Activated CD4-positive, alpha-beta T cell treated with anti-CD3 and anti-CD28 coated beads, Interleukin-2, amount 10 ng/mL, durations not matched to agents 24 days and 14 days (primary cell): Measurements from ENCODE around the gene SEC14L5. TPM values are rescaled to one million over a fixed set of nuclear protein-coding genes. Genes with fewer than 3 reads are reported as not detected.
"Not testable (repeated sequence)": the region's sequence is repeated elsewhere in the genome, so short reads cannot be mapped to it uniquely, and the experiment has no call there.

Experiments used
- DNase-seq: peaks from one replicate; pipeline ENCODE4 v3.0.0; 2022
- H3K27ac Mint-ChIP-seq: one replicate; pipeline ENCODE4 v1.8.0; 2022; ENCODE audit warnings: mild to moderate bottlenecking, mixed read lengths
- H3K27me3 Mint-ChIP-seq: one replicate; pipeline ENCODE4 v1.8.0; 2022; ENCODE audit warnings: mixed read lengths
- H3K36me3 Mint-ChIP-seq: one replicate; pipeline ENCODE4 v1.8.0; 2022; ENCODE audit warnings: low read depth, mild to moderate bottlenecking, mixed read lengths
- H3K4me1 Mint-ChIP-seq: one replicate; pipeline ENCODE4 v1.8.0; 2021; ENCODE audit warnings: mixed read lengths
- H3K4me3 Mint-ChIP-seq: one replicate; pipeline ENCODE4 v1.8.0; 2022; ENCODE audit warnings: mild to moderate bottlenecking, moderate library complexity, mixed read lengths
- H3K9me3 Mint-ChIP-seq: one replicate; pipeline ENCODE4 v1.8.0; 2021; ENCODE audit warnings: mixed read lengths
- intact Hi-C: fragments of 100-400 bp; cut with micrococcal nuclease; formaldehyde crosslinking; loops from one replicate; pipeline ENCODE4 v1.15.1; 2023
- total RNA-seq: library from RNA; stranded (reverse); gene quantifications from 2 replicates; pipeline ENCODE4 v1.2.3, GENCODE V29; 2022

The SEC14L5 gene
- total RNA-seq, 1 donor from 2014 or later, result not detected

- no peak overlapping the region for H3K4me3 Mint-ChIP-seq
- no peak overlapping the region for H3K27ac Mint-ChIP-seq
- intact Hi-C loops, result no loop called here
- no peaks in the 10 kb centered on the region for H3K36me3 Mint-ChIP-seq
- no peak for DNase-seq
- H3K27me3 Mint-ChIP-seq, result no peaks in the 10 kb centered on the region
- H3K4me1 Mint-ChIP-seq, result no peaks in the 10 kb centered on the region
- H3K9me3 Mint-ChIP-seq, result peaks cover 6% of the 10 kb centered on the region
Observed at GRCh38 chr16:4923853-4924252, 34.3 kb upstream of the SEC14L5 start.

- peaks cover 6% of the 10 kb centered on the region for H3K9me3 Mint-ChIP-seq
- H3K27me3 Mint-ChIP-seq, result no peaks in the 10 kb centered on the region
- intact Hi-C loops, result no loop called here
- H3K4me3 Mint-ChIP-seq, result no peak overlapping the region
- H3K36me3 Mint-ChIP-seq, result no peaks in the 10 kb centered on the region
- no peak for DNase-seq
- H3K27ac Mint-ChIP-seq, result no peak overlapping the region
- no peaks in the 10 kb centered on the region for H3K4me1 Mint-ChIP-seq
Observed at GRCh38 chr16:4924593-4925292, 33.4 kb upstream of the SEC14L5 start.

DNA sequence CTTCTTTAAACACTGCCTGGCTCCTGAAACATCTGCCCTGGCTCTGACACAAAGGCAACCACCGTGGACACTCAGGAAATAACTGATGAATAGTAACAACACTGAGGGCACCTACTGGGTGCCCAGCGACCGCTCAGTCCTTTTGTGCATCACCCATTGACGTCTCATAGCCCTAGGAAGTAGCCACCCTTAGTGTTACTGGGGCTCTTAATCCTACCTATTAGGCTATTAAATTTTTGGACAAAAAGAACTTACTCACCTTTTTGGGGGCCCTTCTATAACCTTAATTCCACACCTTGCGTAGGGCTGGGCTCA, 32.9 kb upstream of the SEC14L5 start:
- no peak overlapping the region for H3K27ac Mint-ChIP-seq
- intact Hi-C loops, result no loop called here
- H3K9me3 Mint-ChIP-seq, result peaks cover 6% of the 10 kb centered on the region

DNA sequence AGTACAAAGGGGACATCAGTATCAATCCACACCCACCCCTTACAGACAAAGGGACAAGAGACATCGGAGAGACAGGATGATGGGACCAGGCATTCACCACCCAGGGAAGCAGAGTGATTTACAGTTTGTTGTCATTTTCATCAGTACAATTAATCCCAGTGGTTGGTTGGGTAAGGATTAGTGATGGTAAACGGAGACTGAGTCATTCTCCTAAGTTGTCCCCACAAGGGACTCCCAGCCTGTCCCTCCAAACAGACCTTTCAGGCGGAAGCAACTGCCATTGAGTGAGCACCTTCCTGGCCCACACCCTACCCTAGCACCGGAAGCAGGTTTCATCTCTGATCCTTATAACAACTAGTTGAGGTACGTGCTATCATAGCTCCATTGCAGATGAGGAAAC, 32.3 kb upstream of the SEC14L5 start:
- DNase-seq, result no peak
- Mint-ChIP-seq H3K27me3 (no peaks in the 10 kb centered on the region), H3K36me3 (no peaks in the 10 kb centered on the region), H3K27ac (no peak overlapping the region), H3K4me3 (no peak overlapping the region), H3K4me1 (no peaks in the 10 kb centered on the region), H3K9me3 (peaks cover 6% of the 10 kb centered on the region)
- intact Hi-C loops, result no loop called here

More for the DNA sequence above, 32.9 kb upstream of the SEC14L5 start:
- no peaks in the 10 kb centered on the region for H3K36me3 Mint-ChIP-seq
- H3K4me1 Mint-ChIP-seq, result no peaks in the 10 kb centered on the region
- no peaks in the 10 kb centered on the region for H3K27me3 Mint-ChIP-seq
- H3K4me3 Mint-ChIP-seq, result no peak overlapping the region
- no peak for DNase-seq

DNA sequence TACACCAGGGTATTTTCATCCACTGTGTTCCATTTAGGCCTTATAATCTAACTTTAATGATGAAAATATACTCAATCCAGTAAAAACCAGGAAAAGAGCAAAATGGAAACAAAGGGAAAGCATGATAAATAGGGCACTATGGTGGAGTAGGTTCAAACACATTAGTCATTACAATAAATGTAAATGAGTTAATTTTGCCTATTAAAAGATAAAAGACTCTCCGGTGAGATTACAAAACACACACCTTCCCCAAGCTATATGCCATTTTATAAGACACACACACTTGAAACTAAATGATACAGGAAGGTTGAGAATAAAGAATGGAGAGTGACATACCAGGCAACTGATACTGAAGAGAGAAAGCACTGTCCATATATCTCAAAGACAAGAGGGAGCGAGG, 31.2 kb upstream of the SEC14L5 start:
- H3K4me1 Mint-ChIP-seq, result no peaks in the 10 kb centered on the region
- DNase-seq, result no peak
- H3K36me3 Mint-ChIP-seq, result no peaks in the 10 kb centered on the region
- no peak overlapping the region for H3K27ac Mint-ChIP-seq
- no peak overlapping the region for H3K4me3 Mint-ChIP-seq
- intact Hi-C loops, result no loop called here
- peaks cover 6% of the 10 kb centered on the region for H3K9me3 Mint-ChIP-seq
- H3K27me3 Mint-ChIP-seq, result no peaks in the 10 kb centered on the region

- Mint-ChIP-seq H3K27me3 (no peaks in the 10 kb centered on the region), H3K27ac (no peak overlapping the region), H3K4me3 (no peak overlapping the region), H3K9me3 (peaks cover 6% of the 10 kb centered on the region), H3K4me1 (no peaks in the 10 kb centered on the region), H3K36me3 (no peaks in the 10 kb centered on the region)
- no peak for DNase-seq
- intact Hi-C loops, result no loop called here
Observed at GRCh38 chr16:4927661-4928060, 30.5 kb upstream of the SEC14L5 start.

DNA sequence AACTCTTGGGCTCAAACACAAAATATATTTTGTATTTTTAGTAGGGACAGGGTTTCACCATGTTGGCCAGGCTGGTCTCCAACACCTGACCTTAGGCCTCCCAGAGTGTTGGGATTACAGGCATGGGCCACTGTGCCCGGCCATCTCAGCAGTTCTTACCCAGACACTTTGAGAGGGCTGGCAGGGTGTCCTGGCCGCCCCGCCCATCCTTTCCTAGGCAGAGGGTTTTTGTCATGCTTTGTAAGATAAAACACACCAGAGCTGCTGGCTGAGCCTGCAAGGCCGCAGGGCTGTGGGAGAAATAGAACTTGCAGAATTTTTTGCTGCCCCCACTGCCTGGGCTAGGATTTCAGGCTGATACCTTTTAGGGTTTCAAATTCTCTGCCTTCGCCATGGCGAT, 29.9 kb upstream of the SEC14L5 start:
- intact Hi-C loops, result no loop called here
- H3K4me3 Mint-ChIP-seq, result no peak overlapping the region

DNA sequence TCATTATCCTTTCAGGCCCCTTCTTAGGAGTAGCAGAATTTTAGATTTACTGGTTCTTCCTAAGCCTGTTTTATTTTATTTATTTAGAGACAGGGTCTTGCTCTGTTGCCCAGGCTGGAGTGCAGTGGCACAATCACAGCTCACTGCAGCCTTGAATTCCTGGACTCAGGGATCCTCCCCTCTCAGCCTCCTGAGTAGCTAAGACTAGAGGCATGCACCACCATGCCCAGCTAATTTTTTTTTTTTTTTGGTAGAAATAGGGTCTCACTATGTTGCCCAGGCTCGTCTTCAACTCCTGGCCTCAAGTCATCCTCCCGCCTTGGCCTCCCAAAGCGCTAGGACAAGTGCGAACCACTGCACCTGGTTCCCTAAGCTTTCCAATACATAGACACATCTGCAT, 28.5 kb upstream of the SEC14L5 start:
- H3K9me3 Mint-ChIP-seq, H3K4me1 Mint-ChIP-seq, H3K4me3 Mint-ChIP-seq, H3K27me3 Mint-ChIP-seq, intact Hi-C loops, H3K36me3 Mint-ChIP-seq, H3K27ac Mint-ChIP-seq, DNase-seq: not testable (repeated sequence)

More for the DNA sequence above, 29.9 kb upstream of the SEC14L5 start:
- no peak for DNase-seq
- no peaks in the 10 kb centered on the region for H3K36me3 Mint-ChIP-seq
- H3K4me1 Mint-ChIP-seq, result no peaks in the 10 kb centered on the region
- no peak overlapping the region for H3K27ac Mint-ChIP-seq
- H3K27me3 Mint-ChIP-seq, result no peaks in the 10 kb centered on the region
- H3K9me3 Mint-ChIP-seq, result peaks cover 6% of the 10 kb centered on the region

GRCh38 chr16:4931381-4931780, 26.7 kb upstream of the SEC14L5 start:
- Mint-ChIP-seq H3K27ac (no peak overlapping the region), H3K9me3 (peaks cover 6% of the 10 kb centered on the region), H3K36me3 (no peaks in the 10 kb centered on the region), H3K4me1 (no peaks in the 10 kb centered on the region), H3K27me3 (peaks cover 10% of the 10 kb centered on the region), H3K4me3 (no peak overlapping the region)
- intact Hi-C loops, result no loop called here
- DNase-seq, result no peak

- Mint-ChIP-seq H3K27ac (no peak overlapping the region), H3K4me1 (no peaks in the 10 kb centered on the region), H3K4me3 (no peak overlapping the region)
Observed at GRCh38 chr16:4933433-4933832, 24.7 kb upstream of the SEC14L5 start.

DNA sequence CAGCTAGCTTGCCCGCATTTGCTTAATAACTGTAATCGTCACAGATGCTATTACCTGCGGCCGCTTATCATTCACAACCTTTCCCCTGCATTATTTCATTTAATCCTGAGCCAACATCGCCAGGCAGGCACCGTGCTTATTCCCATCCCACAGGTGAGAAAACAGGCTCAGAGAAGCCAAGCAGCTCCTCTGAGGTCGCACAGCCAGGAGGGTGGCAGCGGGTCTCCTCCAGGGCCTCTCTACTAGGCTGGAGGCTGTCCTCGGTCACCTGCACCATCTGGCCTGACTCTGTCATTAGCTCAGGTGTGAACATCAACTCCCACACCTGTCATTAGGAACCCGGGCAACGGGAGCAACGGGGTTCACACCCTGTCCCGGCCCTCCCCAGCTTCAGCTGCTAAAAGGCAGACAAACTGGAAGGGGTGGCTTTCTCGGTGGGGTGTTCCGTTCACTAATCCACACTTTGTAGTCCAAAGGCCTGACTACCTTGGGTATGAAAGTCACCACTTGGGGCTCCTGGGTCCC, 24.2 kb upstream of the SEC14L5 start:
- Mint-ChIP-seq H3K27me3 (peaks cover 27% of the 10 kb centered on the region), H3K9me3 (no peaks in the 10 kb centered on the region), H3K27ac (no peak overlapping the region), H3K4me3 (no peak overlapping the region), H3K36me3 (no peaks in the 10 kb centered on the region), H3K4me1 (no peaks in the 10 kb centered on the region)
- no peak for DNase-seq
- intact Hi-C loops, result no loop called here

More at GRCh38 chr16:4933433-4933832, 24.7 kb upstream of the SEC14L5 start:
- no peaks in the 10 kb centered on the region for H3K36me3 Mint-ChIP-seq
- DNase-seq, result no peak
- H3K9me3 Mint-ChIP-seq, result no peaks in the 10 kb centered on the region
- intact Hi-C loops, result no loop called here
- peaks cover 23% of the 10 kb centered on the region for H3K27me3 Mint-ChIP-seq

DNA sequence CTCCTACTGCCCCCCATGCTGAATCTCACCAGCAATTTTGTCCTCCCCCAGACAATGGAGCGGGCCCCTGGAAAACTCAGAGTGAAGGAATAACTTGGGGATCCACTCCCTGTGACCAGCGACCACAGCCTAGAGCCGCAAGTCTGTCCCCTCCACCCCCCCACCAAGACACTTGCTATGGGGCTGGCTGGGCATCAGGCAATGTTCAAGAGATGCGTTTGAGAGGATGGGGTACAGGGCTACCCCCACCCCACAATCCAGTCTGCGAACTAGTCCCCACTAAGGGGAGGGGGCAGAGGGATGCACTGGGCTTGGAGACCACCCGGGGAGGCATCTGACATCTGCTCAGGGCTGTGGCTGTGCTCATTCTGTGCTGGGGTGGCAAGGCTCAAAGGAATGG, 23.5 kb upstream of the SEC14L5 start:
- no peak for DNase-seq
- Mint-ChIP-seq H3K27me3 (peaks cover 27% of the 10 kb centered on the region), H3K36me3 (no peaks in the 10 kb centered on the region), H3K4me1 (no peaks in the 10 kb centered on the region), H3K4me3 (no peak overlapping the region), H3K27ac (no peak overlapping the region), H3K9me3 (no peaks in the 10 kb centered on the region)
- intact Hi-C loops, result no loop called here

- intact Hi-C loops, result no loop called here
- no peak for DNase-seq
- Mint-ChIP-seq H3K9me3 (no peaks in the 10 kb centered on the region), H3K27me3 (peaks cover 27% of the 10 kb centered on the region), H3K4me3 (peak overlapping the region; percentile 8), H3K36me3 (no peaks in the 10 kb centered on the region), H3K4me1 (no peaks in the 10 kb centered on the region), H3K27ac (no peak overlapping the region)
Observed at GRCh38 chr16:4935241-4935855, 22.8 kb upstream of the SEC14L5 start.

GRCh38 chr16:4936181-4936990, 21.7 kb upstream of the SEC14L5 start:
- Mint-ChIP-seq H3K9me3 (no peaks in the 10 kb centered on the region), H3K27me3 (peaks cover 27% of the 10 kb centered on the region), H3K4me3 (peak overlapping the region; percentile 67), H3K36me3 (no peaks in the 10 kb centered on the region), H3K27ac (no peak overlapping the region), H3K4me1 (no peaks in the 10 kb centered on the region)
- DNase-seq, result no peak
- intact Hi-C loops, result no loop called here
